ENCODE results near the gene FAM43B.

FAM43B gene

DNA sequence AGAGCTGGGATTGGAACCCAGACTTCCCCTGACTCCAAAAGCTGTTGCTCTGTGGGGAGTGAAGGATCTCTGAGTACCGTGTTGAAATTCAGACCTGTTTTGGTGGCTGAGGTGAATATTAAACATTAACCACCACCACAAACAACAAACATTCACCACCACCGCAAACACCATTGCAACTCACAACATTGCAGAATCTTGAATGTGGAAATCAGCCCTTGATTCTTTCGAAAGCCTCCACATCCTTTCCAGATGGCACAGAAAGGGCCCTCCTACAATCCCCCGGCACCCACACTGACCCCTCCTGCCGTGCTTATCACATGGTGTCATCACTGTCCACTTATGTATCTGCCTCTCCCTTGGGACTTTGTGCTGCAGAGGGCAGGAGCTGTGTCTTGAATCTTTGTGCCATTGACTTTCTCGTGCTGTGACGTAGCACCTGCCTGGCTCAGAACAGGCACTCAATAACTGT lies 38.0 kb downstream of the FAM43B start:
- no peak for DNase-seq (ENCODE audit: low read depth in 2 of 2)

DNA sequence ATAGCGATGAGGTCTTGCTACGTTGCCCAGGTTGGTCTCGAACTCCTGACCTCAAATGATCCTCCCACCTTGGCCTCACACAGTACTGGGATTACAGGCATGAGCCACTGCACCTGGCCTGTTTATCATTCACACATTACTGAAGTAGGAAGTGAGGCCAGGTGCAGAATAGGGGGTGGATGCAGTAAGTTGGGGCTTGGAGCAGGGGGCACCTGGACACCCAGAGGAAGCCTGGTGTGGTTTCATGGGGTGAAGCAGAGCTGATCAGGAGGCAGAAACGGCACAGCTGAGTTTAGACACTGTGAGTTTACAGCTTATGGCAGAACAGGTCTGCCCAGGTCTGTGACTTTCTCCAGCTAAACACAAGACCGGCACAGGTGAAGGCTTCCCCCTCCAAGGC lies 41.4 kb downstream of the FAM43B start:
- DNase-seq (ENCODE audit: low read depth in 2 of 2): no peak

DNA sequence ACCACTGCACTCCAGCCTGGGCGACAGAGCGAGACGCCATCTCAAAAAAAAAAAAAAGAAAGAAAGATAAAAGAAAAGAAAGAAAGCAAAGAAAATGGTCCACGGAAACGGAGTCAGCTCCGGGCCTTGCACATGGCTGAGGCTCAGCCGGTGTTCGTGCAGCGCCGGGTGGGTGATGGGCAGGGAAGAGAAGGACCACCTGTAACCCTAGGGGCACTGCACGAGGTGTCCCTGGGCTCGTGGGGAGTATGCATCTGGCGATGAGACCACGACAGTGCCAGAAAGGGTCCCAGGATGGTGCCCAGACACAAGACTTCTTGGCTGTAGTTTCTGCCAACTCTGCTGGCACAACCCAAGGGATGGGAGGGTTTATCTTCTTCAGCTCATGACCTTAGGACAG lies 42.4 kb downstream of the FAM43B start:
- DNase-seq (ENCODE audit: low read depth in 2 of 2): no peak

DNA sequence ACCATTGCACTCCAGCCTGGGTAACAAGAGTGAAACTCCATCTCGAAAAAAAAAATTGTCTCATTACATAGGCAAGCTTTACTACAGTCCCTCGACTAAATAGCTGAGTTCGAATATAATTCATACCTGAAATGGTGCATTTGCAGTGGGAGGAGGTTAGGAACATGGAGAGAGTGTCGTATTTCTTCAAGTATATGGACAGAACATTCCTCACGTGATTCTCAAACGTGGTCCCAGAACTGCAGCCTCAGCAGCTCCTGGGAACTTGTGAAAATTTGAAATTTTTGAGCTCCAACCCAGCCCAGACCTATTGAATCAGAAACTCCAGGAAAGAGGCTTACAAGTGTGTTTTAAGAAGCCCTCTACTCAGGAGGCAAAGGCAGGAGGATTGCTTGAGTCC lies 43.7 kb downstream of the FAM43B start:
- DNase-seq (ENCODE audit: low read depth in 2 of 2): no peak

DNA sequence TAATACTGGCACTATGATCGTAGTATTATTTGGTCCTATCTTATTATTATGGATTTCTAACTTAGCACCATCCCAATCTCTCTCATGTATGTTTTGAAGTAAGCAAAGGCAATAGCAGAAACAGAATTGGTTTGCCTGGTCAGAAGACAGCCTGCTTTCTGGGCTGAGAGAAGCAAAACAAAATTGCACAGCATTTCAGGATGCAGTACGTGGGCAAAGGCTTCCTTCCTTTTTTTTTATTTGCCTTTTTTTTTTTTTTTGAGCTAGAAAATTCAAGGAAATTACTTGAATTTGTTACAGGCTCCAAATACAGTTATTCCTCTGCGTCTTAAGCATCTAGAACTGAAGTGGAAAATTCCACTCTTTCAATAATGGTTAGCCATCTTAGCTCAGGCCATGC lies 45.3 kb downstream of the FAM43B start:
- DNase-seq (ENCODE audit: low read depth in 2 of 2): no peak

DNA sequence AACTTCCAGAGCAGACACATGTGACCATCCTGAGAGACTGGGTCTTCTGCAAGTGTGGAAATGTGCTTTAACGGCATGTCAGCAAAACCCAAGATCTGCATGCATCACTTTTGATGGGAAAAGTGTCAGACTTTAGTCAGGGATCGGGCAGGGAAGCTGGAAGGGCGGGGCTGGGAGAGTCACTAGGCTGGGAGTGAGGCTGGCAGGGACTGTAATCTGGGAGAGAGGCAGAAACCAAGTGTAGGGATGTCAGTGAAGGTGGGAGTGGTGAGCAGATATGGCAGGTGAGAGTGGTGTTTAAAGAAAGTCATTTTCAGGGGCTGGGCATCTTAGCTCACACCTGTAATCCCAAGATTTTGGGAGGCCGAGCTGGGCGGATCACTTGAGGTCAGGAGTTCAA lies 47.8 kb downstream of the FAM43B start:
- no peak for DNase-seq (ENCODE audit: low read depth in 2 of 2)

DNA sequence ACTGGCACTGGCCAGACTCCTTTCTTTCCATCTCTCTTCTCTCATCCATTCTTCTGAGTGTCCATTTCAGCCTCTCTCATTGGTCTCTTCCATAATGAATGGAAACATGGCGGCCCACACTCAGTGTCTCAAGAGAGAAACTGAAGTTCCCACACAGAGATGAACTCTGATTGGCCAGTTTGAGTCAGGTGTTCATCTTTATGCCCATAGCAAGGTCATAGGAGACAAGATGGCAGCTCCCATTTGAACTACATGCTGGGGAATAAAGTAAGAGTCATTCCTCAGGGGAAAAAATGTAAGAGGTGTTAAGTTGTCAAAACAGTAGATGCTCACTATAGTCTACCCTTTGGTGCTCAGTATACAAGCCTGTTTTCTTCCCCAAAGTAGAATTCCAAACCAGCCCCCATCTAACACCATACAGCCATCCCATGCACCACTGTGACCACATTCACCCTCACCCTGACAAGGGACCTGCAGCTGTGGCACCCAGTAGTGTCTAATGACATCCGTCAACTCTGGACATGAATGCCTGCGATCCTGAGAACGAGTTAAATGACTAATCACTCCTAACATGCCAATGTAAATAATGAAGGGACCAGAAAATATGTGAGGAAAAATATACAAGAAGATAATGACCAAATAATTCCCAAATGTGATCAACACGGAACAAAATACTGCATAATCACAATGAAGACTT lies 48.9 kb downstream of the FAM43B start:
- DNase-seq (ENCODE audit: low read depth in 2 of 2): no peak

DNA sequence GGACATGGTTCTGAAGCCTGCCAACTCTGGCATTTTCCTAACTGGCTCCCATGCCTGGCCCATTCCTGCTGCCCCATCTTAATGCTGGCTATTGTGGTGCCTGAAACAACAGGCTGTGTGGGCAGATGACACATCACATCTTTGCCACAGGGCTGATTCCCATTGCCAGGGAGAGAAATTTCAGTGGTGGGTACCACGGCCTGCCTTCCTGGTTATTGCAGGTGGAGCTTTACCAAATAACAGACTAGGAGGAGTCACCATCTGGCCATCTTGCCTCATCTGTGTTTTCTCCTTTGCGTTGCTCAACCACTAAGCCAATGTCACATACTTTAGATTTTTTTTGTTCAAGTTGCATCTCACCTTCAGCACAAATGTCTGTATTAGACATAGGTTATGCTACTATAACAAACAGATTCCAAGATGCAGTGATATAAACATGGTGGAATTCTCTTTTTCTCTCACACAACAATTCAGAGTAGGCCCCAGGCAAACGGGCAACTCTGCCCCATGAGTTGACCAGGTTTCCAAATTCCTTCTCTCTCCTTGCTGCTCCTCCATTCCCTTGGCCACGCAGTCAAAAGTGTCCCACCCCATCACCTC lies 50.6 kb downstream of the FAM43B start:
- no peak for DNase-seq (ENCODE audit: low read depth in 2 of 2)

DNA sequence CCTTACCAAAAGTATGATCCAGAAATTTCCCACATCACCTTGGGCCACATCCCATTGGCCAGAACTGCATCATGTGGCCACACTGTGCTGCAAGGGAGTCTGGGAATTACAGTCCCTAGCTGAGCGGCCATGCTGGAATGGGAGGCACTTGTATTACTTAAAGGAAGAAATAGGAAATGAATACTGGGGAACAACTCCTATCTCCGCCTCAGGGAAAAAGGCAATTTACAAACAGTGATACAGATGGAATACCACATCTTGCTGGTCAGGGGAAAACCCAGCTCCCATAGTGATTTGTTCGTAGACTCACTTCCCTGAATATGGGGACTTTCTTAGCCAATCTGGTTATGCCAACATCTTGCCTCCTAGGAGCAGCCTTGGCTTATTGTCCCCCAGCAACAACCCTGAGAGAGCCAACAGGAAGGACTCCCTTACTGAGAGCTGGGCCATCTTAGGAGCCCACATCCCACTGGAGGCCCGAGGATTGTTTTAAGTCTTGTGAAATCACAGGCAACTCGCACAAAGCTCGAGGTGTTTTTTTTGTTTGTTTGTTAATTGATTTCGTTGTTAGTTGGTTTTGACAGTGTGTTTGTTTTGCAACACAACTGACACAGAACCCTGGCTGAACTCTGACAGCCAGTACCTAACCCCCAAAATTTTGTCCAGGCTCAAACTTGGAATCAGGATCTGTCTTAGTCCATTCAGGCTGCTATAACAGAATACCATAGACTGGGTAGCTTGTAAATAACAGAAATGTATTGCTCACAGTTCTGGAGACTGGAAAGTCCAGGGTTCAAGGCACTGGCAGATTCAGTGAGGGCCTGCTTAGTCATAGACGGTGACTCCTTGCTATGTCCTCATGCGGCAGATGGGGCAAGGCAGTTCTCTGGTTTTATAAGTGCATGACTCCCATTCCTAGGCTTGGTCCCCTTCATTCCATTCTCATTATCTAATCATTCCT lies 51.4 kb downstream of the FAM43B start:
- no peak for DNase-seq (ENCODE audit: low read depth in 2 of 2)
